NCI-H2081 treated with DMSO at 0.1 percent for 48 hours (cell line): Measurements from ENCODE around the gene ZBED3.
"Not testable (repeated sequence)": the region's sequence is repeated elsewhere in the genome, so short reads cannot be mapped to it uniquely, and the experiment has no call there.

Source experiments
- DNase-seq: peaks from one replicate; lab custom pipeline; 2025; lab: John Stamatoyannopoulos, UW

ZBED3 gene, protein sequence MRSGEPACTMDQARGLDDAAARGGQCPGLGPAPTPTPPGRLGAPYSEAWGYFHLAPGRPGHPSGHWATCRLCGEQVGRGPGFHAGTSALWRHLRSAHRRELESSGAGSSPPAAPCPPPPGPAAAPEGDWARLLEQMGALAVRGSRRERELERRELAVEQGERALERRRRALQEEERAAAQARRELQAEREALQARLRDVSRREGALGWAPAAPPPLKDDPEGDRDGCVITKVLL

GRCh38 chr5:77086689-77087483 lies at the start of gene ZBED3:
ZBED3 (minus strand) TSS chr5:77087285; CDS start chr5:77077878, 9,407 bp downstream.
- no peak for DNase-seq

DNA sequence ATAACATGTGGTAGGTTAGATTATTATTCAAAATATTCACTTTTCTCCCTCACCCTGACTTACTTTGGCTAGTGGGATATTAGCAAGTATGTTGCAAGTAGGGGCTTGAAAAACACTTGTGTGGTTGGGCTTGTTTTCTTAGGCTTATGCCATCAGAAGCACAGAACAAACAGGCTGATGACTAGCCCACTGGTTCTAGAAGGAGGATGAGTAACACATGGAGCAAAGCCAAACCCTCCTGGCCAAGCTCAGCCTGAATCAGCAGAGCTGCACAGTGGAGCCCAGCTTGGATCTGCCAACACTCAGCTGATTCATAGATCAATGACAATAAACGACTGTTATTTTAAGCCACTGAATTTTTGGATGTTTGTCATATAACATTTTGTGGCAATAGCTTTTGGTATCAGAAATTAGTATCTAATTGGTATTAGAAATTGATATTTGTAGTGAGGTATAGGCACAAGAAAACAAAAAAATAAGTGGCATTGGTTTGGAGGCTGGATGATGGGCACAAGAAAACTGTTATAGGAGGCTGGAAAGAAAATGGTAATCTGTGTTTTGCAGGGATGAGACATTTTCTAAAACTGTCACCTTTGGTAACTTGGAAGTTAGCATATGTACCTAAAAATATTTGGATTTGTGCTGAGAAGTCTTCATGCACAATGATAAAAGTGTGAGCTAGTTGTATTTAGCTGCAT lies 46.1 kb upstream of the ZBED3 start:
- DNase-seq, result no peak

GRCh38 chr5:77131361-77131760 lies 44.3 kb upstream of the ZBED3 start:
- no peak for DNase-seq

- DNase-seq, result no peak
Observed at GRCh38 chr5:77129391-77129990, 42.4 kb upstream of the ZBED3 start.

DNA sequence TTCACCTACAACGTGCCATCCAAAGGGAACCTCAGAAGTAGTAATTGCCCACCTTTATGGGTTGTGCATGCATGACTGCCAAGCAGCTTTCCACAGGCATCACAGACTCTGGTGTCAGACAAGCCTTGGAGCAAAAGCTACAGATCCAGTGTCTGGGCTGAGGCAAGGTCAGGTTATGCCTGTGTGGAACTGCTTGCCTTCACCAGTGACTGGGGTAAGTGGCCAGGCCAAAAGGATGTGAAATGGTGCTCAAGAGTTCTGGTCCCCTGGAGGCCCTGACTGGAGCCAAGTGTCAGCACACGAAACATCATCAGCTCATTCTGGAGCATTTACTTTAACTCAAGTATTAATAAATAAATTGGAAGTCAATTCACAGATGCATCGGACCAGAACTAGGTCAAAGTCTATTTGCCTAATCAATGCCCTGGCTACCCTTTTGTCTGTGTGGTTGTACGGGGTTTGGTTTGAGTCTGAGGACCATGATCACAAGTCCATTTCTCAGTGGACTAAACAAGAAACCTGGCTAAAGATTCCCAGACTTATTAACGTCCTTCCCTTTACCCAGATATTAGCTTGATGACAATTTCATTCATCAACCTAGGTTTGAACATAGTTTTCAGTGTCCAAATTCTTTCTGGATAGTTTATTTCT lies 41.5 kb upstream of the ZBED3 start:
- DNase-seq, result no peak

- DNase-seq, result no peak
Observed at GRCh38 chr5:77123057-77123456, 36.0 kb upstream of the ZBED3 start.

- DNase-seq, result no peak
Observed at GRCh38 chr5:77120706-77121105, 33.6 kb upstream of the ZBED3 start.

GRCh38 chr5:77120086-77120485 lies 33.0 kb upstream of the ZBED3 start:
- no peak for DNase-seq

- DNase-seq, result no peak
Observed at GRCh38 chr5:77117161-77117560, 30.1 kb upstream of the ZBED3 start.

DNA sequence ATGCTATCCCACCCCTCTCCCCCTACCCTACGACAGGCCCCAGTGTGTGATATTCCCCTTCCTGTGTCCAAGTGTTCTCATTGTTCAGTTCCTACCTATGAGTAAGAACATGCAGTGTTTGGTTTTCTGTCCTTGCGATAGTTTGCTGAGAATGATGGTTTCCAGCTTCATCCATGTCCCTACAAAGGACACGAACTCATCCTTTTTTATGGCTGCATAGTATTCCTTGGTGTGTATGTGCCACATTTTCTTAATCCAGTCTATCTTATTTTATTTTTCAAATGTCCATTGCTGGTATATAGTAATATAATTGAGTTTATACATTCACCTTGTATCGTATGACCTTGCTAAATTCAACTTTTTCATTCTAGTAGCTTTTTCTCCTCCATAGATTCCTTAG lies 19.9 kb upstream of the ZBED3 start:
- not testable (repeated sequence) for DNase-seq

- no peak for DNase-seq
Observed at GRCh38 chr5:77104813-77105212, 17.7 kb upstream of the ZBED3 start.

- DNase-seq, result no peak
Observed at GRCh38 chr5:77103457-77103856, 16.4 kb upstream of the ZBED3 start.

GRCh38 chr5:77102549-77102948 lies 15.5 kb upstream of the ZBED3 start:
- no peak for DNase-seq

DNA sequence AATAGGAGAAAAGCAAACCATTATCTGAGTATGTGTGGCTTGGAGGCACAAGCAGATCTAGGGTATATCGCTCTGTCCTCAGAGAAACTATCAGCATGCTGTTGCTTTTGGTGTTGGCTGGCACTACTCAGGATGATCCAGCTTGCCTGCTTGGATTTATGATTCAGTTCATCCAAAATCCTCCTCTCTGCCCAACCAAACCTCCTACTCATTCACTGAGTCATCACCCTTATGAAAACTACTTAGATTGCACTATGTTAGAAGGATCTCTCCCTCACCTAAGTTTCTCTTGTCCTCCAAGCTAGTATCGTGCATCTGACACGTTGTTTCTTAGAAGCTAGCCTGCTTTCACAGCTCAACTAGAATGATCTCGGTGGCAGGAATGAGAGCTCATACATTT lies 14.2 kb upstream of the ZBED3 start:
- no peak for DNase-seq

DNA sequence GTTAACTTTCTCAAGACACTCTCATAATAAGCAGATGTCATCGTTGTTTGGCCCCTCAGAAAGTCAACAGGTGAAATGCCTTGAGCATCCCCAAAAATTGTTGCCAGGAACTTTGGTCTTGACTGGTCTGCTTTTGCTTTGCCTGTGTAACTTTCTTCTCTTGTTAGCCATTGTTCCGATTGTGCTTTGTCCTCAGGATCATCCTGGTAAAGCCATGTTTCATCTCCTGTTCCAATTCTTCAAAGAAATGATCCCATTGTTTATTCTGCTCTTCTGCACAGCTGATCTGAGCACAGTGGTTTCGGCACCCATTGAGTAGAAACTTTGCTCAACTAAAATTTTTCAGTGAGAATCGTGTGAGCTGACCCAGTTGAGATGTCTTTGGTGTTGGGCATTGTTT lies 8.1 kb upstream of the ZBED3 start:
- DNase-seq, result no peak

- no peak for DNase-seq
Observed at GRCh38 chr5:77087484-77088261, 588 bp upstream of the ZBED3 start.

GRCh38 chr5:77086368-77086688 lies 757 bp downstream of the ZBED3 start:
- DNase-seq, result no peak

- DNase-seq, result no peak
Observed at GRCh38 chr5:77083088-77083487, 4.0 kb downstream of the ZBED3 start.

GRCh38 chr5:77082280-77082679 lies 4.8 kb downstream of the ZBED3 start:
- DNase-seq, result no peak

GRCh38 chr5:77080905-77081304 lies 6.2 kb downstream of the ZBED3 start:
- DNase-seq, result no peak

DNA sequence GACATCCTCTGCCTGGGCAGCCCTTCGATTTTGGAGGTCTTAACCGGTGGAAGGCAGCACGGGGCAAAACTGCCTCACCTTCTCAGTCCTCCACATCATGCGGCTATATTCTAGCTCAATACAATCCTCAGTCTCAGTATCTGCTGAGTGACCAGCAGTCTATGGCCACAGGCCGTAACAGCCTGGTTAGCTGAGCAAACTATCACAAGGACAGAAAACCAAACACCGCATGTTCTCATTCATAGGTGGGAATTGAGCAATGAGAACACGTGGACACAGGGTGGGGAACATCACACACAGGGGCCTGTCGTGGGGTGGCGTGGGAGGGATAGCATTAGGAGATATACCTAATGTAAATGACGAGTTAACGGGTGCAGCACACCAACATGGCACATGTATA lies 6.6 kb downstream of the ZBED3 start:
- DNase-seq, result not testable (repeated sequence)

DNA sequence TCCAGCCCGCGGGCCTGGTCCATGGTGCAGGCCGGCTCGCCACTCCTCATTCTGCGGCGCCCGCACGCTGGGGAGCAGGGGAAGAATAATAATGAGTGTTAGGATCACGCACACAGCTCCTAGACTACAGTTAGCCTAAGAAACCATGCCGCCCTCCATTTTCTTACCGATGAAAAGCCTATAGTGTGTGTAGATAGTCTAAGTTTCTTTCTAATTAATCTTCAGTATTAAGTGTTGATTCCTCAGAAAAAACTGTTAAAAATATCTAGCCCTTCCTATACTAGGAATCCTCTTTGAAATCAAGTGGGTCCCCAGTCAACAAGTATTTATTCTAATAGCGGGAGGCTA lies 9.3 kb downstream of the ZBED3 start:
- no peak for DNase-seq
